Gastrocnemius medialis (tissue), 4 donors: ENCODE measurements around the gene RPP25L. TPM values are rescaled to one million over a fixed set of nuclear protein-coding genes. Genes with fewer than 3 reads are reported as not detected.

Experiments used
- ATAC-seq, 2 donors: fragments of 150-250 bp; one replicate each; pipeline ENCODE4 v1.9.1; 2016
- DNase-seq, 2 donors: peaks; one replicate each; pipeline ENCODE4 v3.0.0-alpha.2; 2019
- H3K27ac ChIP-seq, 4 donors: fragments of 200-600 bp; sonication (generic); 1 replicate in 1 of 4; 2 replicates in 3 of 4; pipeline ENCODE4 v1.5.1; 2016 to 2018; ENCODE audit warnings: mild to moderate bottlenecking in 2 of 4, moderate library complexity in 1 of 4
- H3K27me3 ChIP-seq, 3 donors: fragments of 200-600 bp; sonication (generic) in 2 of 3; 1 replicate in 1 of 3; 2 replicates in 2 of 3; pipeline versions ENCODE4 v1.5.1 to v1.6.0; 2016 to 2019; ENCODE audit warnings: mild to moderate bottlenecking in 1 of 3, moderate library complexity in 1 of 3
- H3K36me3 ChIP-seq, 2 donors: fragments of 200-600 bp; sonication (generic) in 1 of 2; one replicate each; pipeline ENCODE4 v1.5.1; 2017 to 2018
- H3K4me1 ChIP-seq, 2 donors: fragments of 200-600 bp; sonication (generic) in 1 of 2; one replicate each; pipeline ENCODE4 v1.5.1; 2016 to 2017; ENCODE audit warnings: mild to moderate bottlenecking in 2 of 2
- H3K4me3 ChIP-seq, 4 donors: fragments of 200-600 bp; sonication (generic) in 3 of 4; 1 replicate in 1 of 4; 2 replicates in 3 of 4; pipeline ENCODE4 v1.5.1; 2016 to 2019; ENCODE audit warnings: mild to moderate bottlenecking in 2 of 4
- H3K9me3 ChIP-seq, 3 donors: fragments of 200-600 bp; sonication (generic) in 2 of 3; 1 replicate in 1 of 3; 2 replicates in 2 of 3; pipeline ENCODE4 v1.5.1; 2016 to 2019
- POLR2A ChIP-seq, 2 donors: fragments of 450-650 bp; IDR thresholded peaks; one replicate each; pipeline ENCODE4 v1.6.1; 2017; ENCODE audit warnings: antibody characterized with exemption in 2 of 2, mild to moderate bottlenecking in 2 of 2, moderate library complexity in 2 of 2
- in situ Hi-C, 4 donors: fragments of 200-750 bp; cut with MboI; loops; one replicate each; pipeline versions ENCODE4 v1.15.0 to v1.8.0; 2017; ENCODE audit warnings: low sequenced_read_pairs in 4 of 4
- intact Hi-C: fragments of 100-400 bp; cut with DNase I; formaldehyde crosslinking; loops from one replicate; pipeline ENCODE4 v1.15.1; 2023; ENCODE audit warnings: low total_unique reads
- total RNA-seq, 4 donors: library from RNA; depleted of rRNA; stranded (reverse); fragments of >200 nt; gene quantifications; one replicate each; pipeline versions ENCODE4 v1.1.0 to v1.2.3, GENCODE V29; 2016
- TF ChIP-seq, protein P1 (sequence below), 5 experiments: fragments of 450-650 bp in 3 of 5; fragments of 200-600 bp in 2 of 5; sonication (generic) in 2 of 5; IDR thresholded peaks in 4 of 5; conservative IDR thresholded peaks in 1 of 5; 1 replicate in 4 of 5; 2 replicates in 1 of 5; pipeline ENCODE4 v1.5.1; 2016 to 2019; ENCODE audit warnings: antibody characterized with exemption in 5 of 5, mild to moderate bottlenecking in 3 of 5, moderate library complexity in 3 of 5

The RPP25L gene
- total RNA-seq, 4 donors from 2014 or later, result 53.7 to 138 (median 97.2) TPM

DNA sequence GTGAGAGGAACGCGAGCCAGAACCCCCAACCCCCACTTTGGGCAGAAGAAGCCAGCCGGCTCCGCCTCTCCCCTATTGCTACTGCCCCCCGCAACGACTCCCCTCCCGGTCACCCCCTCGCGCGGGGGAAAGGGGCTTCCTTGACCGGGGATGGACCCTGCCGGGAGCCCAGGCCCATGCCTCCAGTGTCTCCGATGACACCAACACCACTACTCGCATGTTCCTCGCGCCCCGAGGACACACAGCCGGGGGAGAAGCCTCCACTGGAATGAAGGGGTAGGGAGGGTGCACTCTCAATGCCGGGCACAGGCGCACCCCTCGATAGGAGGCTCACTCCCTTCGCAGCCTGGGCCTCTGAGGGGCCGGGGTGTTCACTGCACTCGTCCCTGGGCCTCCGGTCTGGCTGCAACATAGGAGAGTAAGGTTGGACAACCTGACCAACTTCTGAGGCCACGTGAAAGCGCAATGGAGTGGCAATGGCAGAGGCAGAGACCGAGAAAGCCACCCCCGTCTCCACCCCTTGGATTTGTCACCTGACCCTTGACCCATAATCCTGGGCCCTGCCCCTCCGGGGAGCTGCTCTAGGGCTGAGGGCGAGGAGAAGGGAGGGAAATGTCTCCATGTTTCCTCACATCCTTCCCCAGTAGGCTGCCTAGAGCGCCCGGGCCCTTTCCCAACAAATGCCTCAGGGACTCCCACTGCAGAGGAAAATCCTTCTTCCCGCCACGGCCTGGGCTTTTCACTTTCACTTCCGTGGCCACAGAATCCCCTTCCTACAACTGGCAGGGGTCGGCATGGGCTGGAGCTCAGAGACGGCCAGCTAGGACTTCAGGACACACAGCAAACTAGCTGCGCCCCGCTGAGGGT lies 21.3 kb downstream of the RPP25L start:
- Histone ChIP-seq H3K36me3 (no peaks in the 10 kb centered on the region), H3K4me3 (peak overlapping the region; percentile 61 to 82 (median 72)), H3K27me3 (no peaks in the 10 kb centered on the region), H3K27ac (peak overlapping the region; percentile 82 to 93 (median 86)), H3K4me1 (peaks cover 51 to 66% of the 10 kb centered on the region in 2 donors), H3K9me3 (no peaks in the 10 kb centered on the region)
- TF ChIP-seq, protein P1, sequence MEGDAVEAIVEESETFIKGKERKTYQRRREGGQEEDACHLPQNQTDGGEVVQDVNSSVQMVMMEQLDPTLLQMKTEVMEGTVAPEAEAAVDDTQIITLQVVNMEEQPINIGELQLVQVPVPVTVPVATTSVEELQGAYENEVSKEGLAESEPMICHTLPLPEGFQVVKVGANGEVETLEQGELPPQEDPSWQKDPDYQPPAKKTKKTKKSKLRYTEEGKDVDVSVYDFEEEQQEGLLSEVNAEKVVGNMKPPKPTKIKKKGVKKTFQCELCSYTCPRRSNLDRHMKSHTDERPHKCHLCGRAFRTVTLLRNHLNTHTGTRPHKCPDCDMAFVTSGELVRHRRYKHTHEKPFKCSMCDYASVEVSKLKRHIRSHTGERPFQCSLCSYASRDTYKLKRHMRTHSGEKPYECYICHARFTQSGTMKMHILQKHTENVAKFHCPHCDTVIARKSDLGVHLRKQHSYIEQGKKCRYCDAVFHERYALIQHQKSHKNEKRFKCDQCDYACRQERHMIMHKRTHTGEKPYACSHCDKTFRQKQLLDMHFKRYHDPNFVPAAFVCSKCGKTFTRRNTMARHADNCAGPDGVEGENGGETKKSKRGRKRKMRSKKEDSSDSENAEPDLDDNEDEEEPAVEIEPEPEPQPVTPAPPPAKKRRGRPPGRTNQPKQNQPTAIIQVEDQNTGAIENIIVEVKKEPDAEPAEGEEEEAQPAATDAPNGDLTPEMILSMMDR (IDR thresholded peaks at IDR 0.05 in 4 of 5, conservative IDR thresholded peaks at IDR 0.05 in 1 of 5), result no peak
- TF ChIP-seq POLR2A (IDR thresholded peaks at IDR 0.05), result no peak
- DNase-seq (peak in 1 of 2 donors; percentile 69), ATAC-seq (peak in 1 of 2 donors; percentile 3)
- in situ Hi-C loops (no loop called here), intact Hi-C loops (loop anchor here (1.0 to 10.0 kb wide), 5 partner anchors 42 to 336 kb away; partner anchors contain the start of genes KIF24 and NUDT2)

DNA sequence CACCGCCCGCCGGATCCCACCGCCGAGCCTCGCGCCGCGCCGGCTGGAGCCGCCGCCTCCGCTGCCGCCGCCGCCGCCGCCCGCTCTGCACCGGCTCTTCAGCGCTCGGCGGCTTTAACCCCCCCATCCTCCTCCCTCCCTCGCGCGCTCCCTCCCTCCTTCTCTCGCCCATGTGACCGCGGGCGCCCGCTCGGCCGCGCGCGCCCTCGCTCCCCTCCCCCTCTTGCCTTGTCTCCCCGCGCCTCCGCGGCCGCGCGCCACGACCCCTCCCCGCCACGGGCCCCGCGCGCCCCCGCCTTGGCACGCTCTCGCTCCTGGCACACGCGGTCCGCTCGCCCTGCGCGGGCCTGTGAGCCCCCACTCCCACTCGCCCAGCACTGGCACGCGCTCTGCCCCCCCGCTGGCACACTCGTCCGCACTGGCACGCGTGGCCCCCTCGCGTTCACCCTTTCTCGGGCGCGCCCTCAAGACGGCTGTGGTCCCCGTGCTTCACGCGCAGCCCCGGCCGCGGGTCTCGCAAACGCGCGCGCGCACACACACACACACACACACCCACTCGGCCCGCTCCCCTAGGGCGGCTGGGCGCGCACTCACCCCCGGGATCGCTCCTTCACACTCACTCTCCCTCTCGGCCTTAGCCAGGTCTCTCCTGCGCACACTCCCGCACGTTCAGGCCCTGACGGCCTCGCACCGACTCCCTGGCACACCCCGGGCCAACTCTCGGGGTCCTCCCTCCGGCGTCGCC lies 22.1 kb downstream of the RPP25L start, which contains the start of gene CNTFR:
CNTFR (minus strand) TSS at position 89 of the 745 bp plus-strand sequence. CDS start 20,743 bp downstream, outside the sequence.
- intact Hi-C loops (loop anchor here (2.0 to 10.0 kb wide), 4 partner anchors 89 to 335 kb away; partner anchors contain the start of genes KIF24 and NUDT2), in situ Hi-C loops (no loop called here)
- Histone ChIP-seq H3K4me1 (peaks cover 47 to 66% of the 10 kb centered on the region in 2 donors), H3K9me3 (no peaks in the 10 kb centered on the region), H3K4me3 (peak within 1 kb of the TSS; percentile 61 to 82 (median 72)), H3K36me3 (no peaks in the 10 kb centered on the region), H3K27ac (peak within 1 kb of the TSS; percentile 82 to 93 (median 86)), H3K27me3 (no peaks in the 10 kb centered on the region)
- DNase-seq (peak; percentile 70 to 80), ATAC-seq (peak; percentile 44 to 48)
- TF ChIP-seq, protein P1 (IDR thresholded peaks at IDR 0.05 in 4 of 5, conservative IDR thresholded peaks at IDR 0.05 in 1 of 5), result no peak
- peak; percentile 93 to 96 for TF ChIP-seq POLR2A (IDR thresholded peaks at IDR 0.05)

DNA sequence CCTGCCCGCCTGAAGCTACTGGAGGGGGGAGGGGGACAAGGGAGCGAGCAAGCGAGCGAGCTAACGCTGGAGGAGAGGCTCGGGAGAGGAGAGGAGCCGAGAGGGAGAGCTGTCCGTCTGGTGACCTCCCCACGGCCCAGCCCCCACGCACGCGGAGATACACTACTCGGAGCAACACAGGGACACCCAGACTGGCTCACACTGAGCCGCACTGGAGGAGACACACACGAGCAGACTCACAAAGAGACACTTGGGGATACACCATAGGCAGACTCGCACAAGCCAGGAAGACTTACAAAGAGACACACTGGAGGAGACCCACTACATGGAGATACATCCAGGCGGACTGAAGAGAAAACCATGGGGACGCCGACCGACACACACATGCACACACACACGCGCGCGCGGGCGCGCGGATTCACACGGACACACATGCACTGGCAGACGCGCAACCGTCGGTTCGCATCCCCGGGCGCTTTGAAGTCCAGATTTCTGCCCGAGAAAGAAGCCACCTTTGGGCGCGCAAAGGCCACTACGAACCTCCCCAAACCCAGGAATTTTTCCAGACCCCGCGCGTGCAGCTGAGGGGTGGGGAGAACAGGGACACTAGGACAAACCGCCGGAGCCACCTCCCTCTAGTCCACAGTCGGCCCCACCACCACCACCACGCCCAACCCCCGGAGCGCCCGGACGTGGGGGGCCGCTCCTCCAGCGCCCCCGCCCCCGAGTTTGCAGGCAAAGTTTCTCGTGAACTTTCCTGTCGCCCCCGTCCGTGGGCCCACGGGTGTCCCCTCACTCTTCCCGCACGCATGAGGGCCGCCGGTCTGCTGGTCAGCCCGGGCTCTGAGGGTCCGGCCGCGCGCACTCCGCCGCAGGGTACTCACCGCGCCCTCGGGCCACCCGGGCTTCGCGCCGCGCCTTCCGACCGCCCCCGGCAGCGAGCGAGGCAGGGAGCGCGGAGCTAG lies 22.9 kb downstream of the RPP25L start:
- H3K4me1 ChIP-seq, result peaks cover 44 to 67% of the 10 kb centered on the region in 2 donors
- ATAC-seq, result peak in 1 of 2 donors; percentile 7

More for the DNA sequence above, 22.9 kb downstream of the RPP25L start:
- TF ChIP-seq POLR2A (IDR thresholded peaks at IDR 0.05), result no peak
- TF ChIP-seq, protein P1 (IDR thresholded peaks at IDR 0.05 in 4 of 5, conservative IDR thresholded peaks at IDR 0.05 in 1 of 5), result no peak
- no peaks in the 10 kb centered on the region for H3K36me3 ChIP-seq
- no peaks in the 10 kb centered on the region for H3K27me3 ChIP-seq
- no peaks in the 10 kb centered on the region for H3K9me3 ChIP-seq
- H3K27ac ChIP-seq, result peak overlapping the region; percentile 66 to 93 (median 85)
- intact Hi-C loops (no loop called here), in situ Hi-C loops (no loop called here)
- peak in 1 of 2 donors; percentile 46 for DNase-seq
- peak overlapping the region; percentile 56 to 82 (median 67) for H3K4me3 ChIP-seq
